ENCODE results near the gene ZNF648.
"Not testable (repeated sequence)": the region's sequence is repeated elsewhere in the genome, so short reads cannot be mapped to it uniquely, and the experiment has no call there.

Gene ZNF648

GRCh38 chr1:182071924-182072323 lies 10.4 kb upstream of the ZNF648 start:
- DNase-seq: no peak

- DNase-seq: peak in 28 of 56 donors; percentile 7 to 73 (median 26)
These were observed 7.5 kb upstream of the ZNF648 start for GRCh38 chr1:182069028-182069466.

GRCh38 chr1:182066934-182067333 lies 5.4 kb upstream of the ZNF648 start:
- DNase-seq: no peak

- no peak for DNase-seq
These were observed 3.8 kb upstream of the ZNF648 start for GRCh38 chr1:182065126-182065845.

- no peak for DNase-seq
These were observed 3.1 kb upstream of the ZNF648 start for GRCh38 chr1:182064611-182065010.

- no peak for DNase-seq
These were observed 711 bp upstream of the ZNF648 start for GRCh38 chr1:182062223-182062622.

- no peak for DNase-seq
These were observed 635 bp downstream of the ZNF648 start for GRCh38 chr1:182060877-182061276.

GRCh38 chr1:182059936-182060335 lies 1.6 kb downstream of the ZNF648 start:
- DNase-seq: peak in 38 of 56 donors; percentile 6 to 65 (median 36)

GRCh38 chr1:182056601-182057366 lies 4.7 kb downstream of the ZNF648 start:
- DNase-seq: no peak

- DNase-seq: peak in 13 of 56 donors; percentile 2 to 53 (median 21)
These were observed 6.7 kb downstream of the ZNF648 start for GRCh38 chr1:182054698-182055326.

- DNase-seq: no peak
These were observed 9.2 kb downstream of the ZNF648 start for GRCh38 chr1:182052355-182052754.

- DNase-seq: no peak
These were observed 9.6 kb downstream of the ZNF648 start for GRCh38 chr1:182051938-182052337.

- DNase-seq: no peak
These were observed 10.7 kb downstream of the ZNF648 start for GRCh38 chr1:182050481-182051448.

GRCh38 chr1:182048562-182048961 lies 12.9 kb downstream of the ZNF648 start:
- DNase-seq: no peak

- no peak for DNase-seq
These were observed 14.7 kb downstream of the ZNF648 start for GRCh38 chr1:182046763-182047162.

- not testable (repeated sequence) for DNase-seq
These were observed 16.0 kb downstream of the ZNF648 start for GRCh38 chr1:182045481-182045880.

GRCh38 chr1:182041615-182042014 lies 19.9 kb downstream of the ZNF648 start:
- DNase-seq: no peak

- DNase-seq: no peak
These were observed 23.3 kb downstream of the ZNF648 start for GRCh38 chr1:182038220-182038619.

- no peak for DNase-seq
These were observed 26.3 kb downstream of the ZNF648 start for GRCh38 chr1:182035097-182035770.

- DNase-seq: no peak
These were observed 29.3 kb downstream of the ZNF648 start for GRCh38 chr1:182032251-182032650.
